CD4-positive, alpha-beta T cell treated with Interleukin-12 subunit alpha and Interleukin-12 subunit beta, for 1 hour (primary cell): ENCODE data around the gene MBD6.
"Not testable (repeated sequence)": the region's sequence is repeated elsewhere in the genome, so short reads cannot be mapped to it uniquely, and the experiment has no call there.

ENCODE experiments used
- DNase-seq: peaks from one replicate; pipeline ENCODE4 v3.0.0-alpha.2; 2020

Gene MBD6

DNA sequence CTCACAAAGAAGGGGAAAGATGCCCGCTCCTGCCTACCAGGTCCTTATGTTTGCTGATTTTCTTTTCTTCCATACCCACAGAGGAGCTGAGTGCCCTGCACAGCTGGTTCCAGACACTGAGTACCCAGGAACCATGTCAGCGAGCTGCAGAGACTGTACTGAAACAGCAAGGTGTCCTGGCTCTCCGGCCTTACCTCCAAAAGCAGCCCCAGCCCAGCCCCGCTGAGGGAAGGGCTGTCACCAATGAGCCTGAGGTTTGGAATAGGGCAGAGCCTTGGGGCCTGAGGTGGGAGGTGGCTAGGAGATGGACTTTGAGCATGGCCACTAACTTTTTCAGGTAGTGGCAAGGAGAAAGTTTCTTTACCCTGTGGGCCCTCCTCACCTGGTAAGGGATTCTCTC, 32.5 kb upstream of the MBD6 start:
- DNase-seq = no peak

- DNase-seq = no peak
Measured at GRCh38 chr12:57491393-57492280, 31.0 kb upstream of the MBD6 start.

GRCh38 chr12:57495051-57495701, 27.4 kb upstream of the MBD6 start:
- not testable (repeated sequence) for DNase-seq

DNA sequence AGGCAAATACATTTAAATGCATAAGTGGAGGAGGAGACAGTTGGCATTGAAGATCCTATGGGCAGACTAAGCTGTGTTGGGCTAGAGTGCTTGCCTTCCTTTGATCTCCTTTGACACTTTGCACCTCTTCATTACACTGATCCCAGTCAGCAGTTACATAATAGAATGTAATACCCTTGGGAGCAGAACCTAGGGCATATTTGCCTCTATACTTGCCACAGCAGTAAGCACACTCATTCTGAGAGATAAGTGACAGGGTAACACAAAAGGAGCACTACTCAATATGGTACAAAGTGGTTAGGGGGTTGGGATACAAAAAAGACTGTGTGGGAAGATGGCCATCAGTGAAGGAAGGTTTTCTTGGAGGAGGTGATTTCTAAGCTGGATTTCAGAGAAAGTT, 25.8 kb upstream of the MBD6 start:
- no peak for DNase-seq

GRCh38 chr12:57497223-57498131, 25.1 kb upstream of the MBD6 start:
- no peak for DNase-seq

GRCh38 chr12:57498132-57498502, 24.5 kb upstream of the MBD6 start:
- no peak for DNase-seq

- DNase-seq = no peak
Measured at GRCh38 chr12:57498571-57498970, 24.1 kb upstream of the MBD6 start.

- DNase-seq = no peak
Measured at GRCh38 chr12:57500213-57500612, 22.4 kb upstream of the MBD6 start.

DNA sequence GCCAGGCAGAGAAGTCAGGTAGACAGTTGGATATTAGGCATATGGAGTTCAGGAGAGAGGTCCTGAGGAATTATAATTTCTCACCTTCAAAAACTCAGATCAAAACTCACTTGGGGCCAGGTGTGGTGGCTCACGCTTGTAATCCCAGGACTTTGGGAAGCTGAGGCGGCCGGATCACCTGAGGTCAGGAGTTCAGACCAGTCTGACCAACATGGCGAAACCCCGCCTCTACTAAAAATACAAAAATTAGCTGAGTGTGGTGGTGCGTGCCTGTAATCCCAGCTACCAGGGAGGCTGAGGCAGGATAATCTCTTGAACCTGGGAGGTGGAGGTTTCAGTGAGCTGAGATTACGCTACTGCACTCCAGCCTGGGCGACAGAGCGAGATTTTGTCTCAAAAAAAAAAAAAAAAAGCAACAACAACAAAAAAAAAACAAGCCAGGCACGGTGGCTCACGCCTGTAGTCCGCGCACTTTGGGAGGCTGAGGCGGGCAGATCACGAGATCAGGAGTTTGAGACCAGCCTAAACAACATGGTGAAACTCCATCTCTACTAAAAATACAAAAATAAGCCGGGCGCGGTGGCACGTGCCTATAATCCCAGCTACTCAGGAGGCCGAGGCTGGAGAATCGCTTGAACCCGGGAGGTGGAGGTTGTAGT, 20.2 kb upstream of the MBD6 start:
- not testable (repeated sequence) for DNase-seq

DNA sequence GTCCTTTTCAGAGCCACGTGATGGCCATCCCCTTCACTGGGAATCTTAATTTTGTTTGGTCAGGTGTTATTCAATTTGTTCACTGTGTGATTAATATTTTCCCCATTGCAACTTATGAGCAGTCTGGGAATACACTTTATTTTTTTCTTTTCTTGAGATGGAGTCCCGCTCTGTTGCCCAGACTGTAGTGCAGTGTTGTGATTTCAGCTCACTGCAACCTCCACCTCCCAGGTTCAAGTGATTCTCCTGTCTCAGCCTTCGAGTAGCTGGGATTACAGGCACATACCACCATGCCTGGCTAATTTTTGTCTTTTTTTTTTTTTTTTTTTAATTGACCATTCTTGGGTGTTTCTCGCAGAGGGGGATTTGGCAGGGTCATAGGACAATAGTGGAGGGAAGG, 16.1 kb upstream of the MBD6 start:
- not testable (repeated sequence) for DNase-seq

GRCh38 chr12:57507796-57508195, 14.8 kb upstream of the MBD6 start:
- DNase-seq = not testable (repeated sequence)

- no peak for DNase-seq
Measured at GRCh38 chr12:57511161-57511560, 11.5 kb upstream of the MBD6 start.

DNA sequence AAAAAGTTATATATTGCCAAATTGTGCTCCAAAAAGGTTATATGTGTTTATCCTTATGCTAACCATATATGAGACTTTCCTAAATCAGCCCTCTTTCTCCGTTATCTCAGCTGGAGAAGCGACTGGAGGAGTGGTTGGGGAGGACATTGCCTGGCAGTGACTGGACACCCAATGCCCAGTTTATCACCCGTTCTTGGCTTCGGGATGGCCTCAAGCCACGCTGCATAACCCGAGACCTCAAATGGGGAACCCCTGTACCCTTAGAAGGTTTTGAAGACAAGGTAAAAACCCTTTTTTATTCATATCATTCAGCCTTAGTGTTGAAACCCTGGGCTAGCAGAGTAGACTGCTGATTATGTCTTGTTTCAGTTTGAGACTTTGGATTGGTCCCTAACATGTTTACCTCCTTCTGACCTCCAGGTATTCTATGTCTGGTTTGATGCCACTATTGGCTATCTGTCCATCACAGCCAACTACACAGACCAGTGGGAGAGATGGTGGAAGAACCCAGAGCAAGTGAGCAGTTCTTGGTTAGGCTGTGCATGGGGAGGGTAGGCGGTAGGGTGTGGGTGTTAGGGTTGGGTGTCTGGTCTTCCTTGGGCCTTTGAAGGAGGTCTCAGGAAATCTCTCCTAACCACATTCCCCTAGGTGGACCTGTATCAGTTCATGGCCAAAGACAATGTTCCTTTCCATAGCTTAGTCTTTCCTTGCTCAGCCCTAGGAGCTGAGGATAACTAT, 10.9 kb upstream of the MBD6 start:
- no peak for DNase-seq

- no peak for DNase-seq
Measured at GRCh38 chr12:57512665-57513064, 10.0 kb upstream of the MBD6 start.

- no peak for DNase-seq
Measured at GRCh38 chr12:57513266-57513665, 9.4 kb upstream of the MBD6 start.

GRCh38 chr12:57513677-57514076, 8.9 kb upstream of the MBD6 start:
- DNase-seq = not testable (repeated sequence)

GRCh38 chr12:57514246-57514645, 8.4 kb upstream of the MBD6 start:
- not testable (repeated sequence) for DNase-seq

- no peak for DNase-seq
Measured at GRCh38 chr12:57514720-57515407, 7.8 kb upstream of the MBD6 start.

- DNase-seq = no peak
Measured at GRCh38 chr12:57515408-57515933, 7.2 kb upstream of the MBD6 start.

DNA sequence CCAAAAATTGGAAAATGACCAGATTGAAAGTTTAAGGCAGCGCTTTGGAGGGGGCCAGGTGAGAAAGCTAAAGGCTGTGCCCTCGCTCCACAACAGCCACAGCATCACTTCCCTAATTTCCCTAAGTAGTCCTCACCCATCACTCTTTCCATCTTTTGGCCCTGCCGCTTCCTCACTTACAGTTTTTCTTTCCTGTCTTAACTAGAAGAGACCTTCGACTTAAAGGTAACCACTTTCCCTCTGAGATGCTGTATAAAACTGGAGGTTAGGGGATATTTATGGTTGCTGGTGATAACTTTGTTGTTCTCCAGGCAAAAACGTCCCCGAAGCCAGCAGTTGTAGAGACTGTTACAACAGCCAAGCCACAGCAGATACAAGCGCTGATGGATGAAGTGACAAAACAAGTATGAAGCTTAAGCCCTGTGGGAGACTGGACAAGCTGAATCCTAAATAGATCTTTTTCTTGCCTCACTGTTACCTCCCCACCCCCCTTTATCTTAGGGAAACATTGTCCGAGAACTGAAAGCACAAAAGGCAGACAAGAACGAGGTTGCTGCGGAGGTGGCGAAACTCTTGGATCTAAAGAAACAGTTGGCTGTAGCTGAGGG, 6.6 kb upstream of the MBD6 start:
- DNase-seq = no peak
